SKM-1 treated with dmso at 0.1 percent for 144 hours (cell line): ENCODE results near the gene FAP.

Source experiments
- DNase-seq: peaks from one replicate; lab custom pipeline; 2025; ENCODE audit not compliant: unreplicated experiment; lab: John Stamatoyannopoulos, UW

Gene FAP

DNA sequence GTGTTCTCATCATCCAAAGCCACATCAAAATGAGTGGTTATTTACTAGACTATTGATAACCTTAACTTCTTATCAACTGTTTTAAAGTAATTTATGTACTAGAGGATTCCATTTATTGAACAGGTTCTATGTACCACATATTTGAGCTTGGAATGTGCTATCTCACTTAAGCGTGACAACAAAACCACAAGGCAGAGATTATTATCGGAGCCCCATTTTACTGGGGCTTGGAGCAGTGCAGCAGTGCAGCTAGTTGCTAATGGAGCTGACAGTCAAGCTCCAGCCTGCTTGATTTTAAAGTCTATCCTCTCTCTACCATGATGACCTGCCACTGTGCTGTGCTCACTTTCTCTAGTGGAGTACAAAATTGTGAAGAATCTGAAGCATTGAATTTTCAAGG is 115.8 kb downstream of the FAP start:
- DNase-seq = no peak

- DNase-seq = no peak
These were observed 116.7 kb downstream of the FAP start for GRCh38 chr2:162126527-162126926.

- DNase-seq = peak; percentile 87
These were observed 117.1 kb downstream of the FAP start for GRCh38 chr2:162126111-162126519.

GRCh38 chr2:162125138-162125537 is 118.1 kb downstream of the FAP start:
- DNase-seq = no peak

GRCh38 chr2:162123806-162124758 is 119.2 kb downstream of the FAP start:
- peak; percentile 48 for DNase-seq
